GM21576 (cell line): ENCODE measurements around the gene SLC25A13.

Experiments
- ATAC-seq: cut with Tn5 transposase; IDR thresholded peaks from one replicate; pipeline ENCODE4 v1.9.1; 2021; ENCODE audit warnings: mild to moderate bottlenecking, moderate library complexity; ENCODE audit not compliant: unreplicated experiment

The SLC25A13 gene

DNA sequence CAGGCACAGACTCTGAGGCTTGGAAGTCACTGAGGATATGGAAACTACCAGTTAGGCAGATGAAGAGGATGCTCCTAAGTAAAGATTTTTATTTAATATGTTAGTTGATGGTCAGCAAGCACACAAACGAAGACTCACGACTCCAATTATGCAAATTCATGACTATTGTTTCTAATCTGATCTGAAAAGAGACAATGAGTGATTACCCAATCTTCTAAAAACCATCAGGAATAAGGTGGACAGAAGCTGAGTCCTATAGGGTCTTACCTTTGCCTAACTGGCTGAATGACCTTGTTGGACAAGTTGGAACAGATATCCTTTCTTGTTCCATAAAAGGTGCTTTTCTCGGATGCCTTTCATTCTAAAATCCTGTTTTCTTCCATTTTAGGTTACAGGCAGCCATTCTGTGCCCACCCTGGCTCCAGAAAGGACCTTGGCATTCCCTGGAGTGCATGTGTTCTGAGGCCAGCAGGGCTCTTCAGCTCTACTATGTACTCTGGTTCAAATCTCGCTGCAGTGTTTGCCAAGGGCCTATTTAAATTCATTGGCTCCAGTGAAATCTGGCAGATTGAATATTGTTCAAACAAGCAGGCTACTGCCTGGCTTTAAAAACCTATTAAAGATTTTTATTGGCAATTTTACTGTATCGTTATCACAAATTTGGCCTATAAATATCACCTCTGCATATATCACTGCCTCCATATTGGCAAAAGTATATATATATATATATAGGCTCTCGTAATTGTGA, 77.5 kb downstream of the SLC25A13 start:
- no peak for ATAC-seq

DNA sequence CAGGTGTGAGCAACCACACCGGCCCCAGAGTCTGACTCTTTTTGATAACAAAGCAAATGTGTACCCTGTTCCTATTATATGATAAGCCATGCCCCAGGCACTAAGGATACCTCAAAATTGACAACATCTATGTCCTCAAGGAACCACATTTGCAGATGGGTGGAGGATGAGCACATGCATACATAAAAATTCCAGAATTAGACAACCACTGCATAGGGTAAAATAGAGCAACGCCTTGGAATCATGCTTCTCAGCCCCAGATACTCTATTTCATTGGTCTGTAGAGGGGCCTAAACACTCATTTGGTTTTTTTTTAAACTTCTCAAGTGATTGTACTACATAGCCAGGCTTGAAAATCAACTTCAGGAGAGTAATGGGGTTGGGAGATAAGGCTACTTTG, 78.7 kb downstream of the SLC25A13 start:
- ATAC-seq, result no peak

DNA sequence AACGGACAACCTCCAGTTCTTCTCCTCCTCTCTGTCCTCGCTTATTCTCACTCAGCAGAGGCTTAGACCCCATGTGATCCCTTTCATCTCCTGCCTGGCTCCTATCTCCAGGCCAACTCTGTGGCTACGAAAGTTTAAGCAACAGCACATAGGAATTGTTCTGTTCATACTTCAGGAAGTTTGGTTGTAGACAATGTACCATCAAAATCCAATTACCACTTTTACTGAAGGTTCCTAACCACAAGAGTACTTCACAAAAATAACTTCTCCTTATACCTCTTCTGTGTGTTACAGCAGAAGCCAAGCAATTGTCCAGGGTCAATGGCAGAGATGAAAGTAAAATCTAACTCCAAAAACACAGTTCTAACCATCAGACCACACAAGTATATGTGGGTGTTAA, 80.0 kb downstream of the SLC25A13 start:
- no peak for ATAC-seq

DNA sequence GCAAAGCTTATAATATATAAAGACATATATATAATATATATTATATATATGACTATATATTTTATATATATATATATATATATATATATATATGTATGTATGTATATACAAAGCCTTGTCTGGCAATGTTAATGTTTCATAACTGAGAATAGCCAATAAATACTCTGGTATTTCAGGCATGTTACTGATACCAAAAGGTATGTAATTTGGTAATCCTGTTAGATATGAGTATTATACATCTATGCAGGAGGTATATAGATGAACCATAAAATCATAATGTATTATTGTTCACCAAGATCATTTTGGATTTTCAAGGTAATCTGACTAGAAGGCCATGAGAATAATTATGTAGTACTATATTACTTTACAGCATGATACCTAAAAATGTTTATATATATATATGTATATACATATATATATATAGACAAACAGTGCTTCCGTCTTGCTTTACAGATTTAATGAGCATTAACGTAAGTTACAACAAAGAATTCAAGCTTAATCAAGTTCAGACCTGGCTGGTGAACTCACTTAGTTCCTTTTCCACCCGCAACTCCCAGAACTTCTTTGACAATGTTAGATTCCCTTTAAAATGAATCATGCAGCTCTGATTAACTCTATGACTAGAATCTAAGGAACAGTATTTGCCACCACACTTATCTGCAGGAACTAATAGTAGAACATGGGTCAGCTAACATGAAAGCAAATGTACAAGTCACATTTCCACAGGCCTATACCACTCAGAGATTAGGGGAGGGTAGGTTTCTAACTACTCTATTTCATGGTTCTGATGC, 82.7 kb downstream of the SLC25A13 start:
- no peak for ATAC-seq

DNA sequence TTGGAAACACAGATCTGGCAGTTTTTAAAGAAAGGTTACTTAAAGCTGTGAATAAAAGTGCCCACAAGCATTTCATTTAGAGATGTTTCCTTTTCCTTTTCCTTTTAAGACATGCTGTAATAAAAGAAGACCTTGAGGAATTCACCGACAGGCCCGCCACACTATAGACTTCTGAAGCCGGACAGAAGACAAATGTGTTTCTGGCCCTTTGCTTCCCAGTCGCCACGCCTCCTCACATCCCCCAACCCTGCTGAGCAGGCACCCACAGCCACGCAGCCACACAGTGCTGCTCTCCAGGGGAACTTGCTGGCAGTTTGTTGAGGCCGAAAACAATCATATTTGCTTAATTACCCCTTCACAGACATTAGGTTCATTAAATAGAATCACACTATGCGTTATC, 83.4 kb downstream of the SLC25A13 start:
- no peak for ATAC-seq

DNA sequence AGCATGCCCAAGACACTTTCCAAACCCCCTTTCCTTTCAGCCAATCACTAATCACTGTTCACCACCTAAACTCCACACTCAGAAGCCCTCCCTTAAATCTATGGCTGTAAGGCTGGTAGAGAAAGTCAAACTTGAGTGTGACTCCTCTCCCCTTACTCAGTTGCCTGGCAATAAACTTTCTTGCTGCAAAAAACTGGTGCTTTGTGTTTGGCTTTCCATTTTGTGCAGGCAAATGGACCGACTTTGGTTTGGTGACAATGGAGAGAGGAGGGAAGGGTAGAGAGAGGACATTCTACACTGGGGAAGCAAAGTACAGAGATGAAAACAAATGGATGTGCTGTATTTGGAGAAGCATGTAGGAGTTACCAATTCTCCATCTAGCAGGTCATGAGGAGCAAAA, 84.9 kb downstream of the SLC25A13 start:
- ATAC-seq, result no peak

DNA sequence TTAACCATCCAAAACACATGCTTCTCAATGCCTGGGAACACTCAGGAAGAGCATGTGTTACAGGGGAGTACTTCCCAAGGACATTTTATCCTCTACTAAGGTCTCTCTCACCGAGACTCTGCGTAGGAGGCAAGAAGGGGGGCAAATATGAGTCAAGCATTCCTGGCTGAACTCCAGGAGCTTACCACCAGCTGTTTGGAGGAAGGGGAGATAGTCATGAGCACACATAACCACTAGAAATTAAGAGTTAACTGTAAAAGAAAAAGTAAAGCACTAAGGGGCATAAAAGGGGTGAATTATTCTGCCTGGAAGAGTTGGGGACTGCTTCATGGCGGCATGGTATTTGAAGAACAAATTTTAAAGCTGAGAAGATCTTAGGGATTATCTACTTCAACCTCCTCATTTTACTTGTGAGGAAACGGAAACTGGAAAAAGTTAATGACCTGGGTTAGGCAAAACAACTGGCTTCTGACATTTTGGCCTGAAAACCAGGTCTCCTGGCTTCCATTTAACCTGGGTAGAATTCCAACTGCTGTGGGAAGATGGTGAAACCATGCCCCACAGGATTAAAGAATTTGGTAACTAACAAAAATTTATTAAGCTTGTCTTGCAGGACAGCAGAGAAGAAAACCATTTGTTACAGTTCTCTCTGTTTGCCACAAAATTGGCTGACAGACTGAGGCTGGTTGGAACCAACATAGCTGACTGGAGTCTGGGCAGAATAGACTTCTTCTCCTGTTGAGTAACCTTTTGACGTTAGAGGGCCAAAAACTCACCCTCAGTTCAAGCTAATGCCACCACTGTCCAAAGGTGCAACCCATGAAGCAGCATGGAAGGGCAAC, 85.5 kb downstream of the SLC25A13 start:
- ATAC-seq, result no peak

DNA sequence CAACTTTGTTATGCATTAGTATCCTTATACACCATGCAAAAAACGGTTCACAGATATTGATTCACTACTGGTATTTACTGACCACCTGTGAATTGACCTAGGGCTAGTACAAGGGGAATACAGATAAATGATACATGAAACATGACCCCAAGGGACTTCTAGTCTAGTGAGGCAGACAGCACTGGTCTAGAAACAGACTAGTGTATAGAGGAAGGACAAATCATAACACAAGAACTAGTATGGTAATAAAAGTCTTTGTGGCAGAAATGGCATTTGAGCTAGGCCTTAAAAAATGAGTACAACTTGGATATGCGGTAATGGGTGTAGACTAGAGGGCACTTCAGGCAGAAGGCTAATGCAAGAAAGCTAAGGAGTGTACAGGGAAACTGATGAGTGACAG, 86.6 kb downstream of the SLC25A13 start:
- no peak for ATAC-seq

DNA sequence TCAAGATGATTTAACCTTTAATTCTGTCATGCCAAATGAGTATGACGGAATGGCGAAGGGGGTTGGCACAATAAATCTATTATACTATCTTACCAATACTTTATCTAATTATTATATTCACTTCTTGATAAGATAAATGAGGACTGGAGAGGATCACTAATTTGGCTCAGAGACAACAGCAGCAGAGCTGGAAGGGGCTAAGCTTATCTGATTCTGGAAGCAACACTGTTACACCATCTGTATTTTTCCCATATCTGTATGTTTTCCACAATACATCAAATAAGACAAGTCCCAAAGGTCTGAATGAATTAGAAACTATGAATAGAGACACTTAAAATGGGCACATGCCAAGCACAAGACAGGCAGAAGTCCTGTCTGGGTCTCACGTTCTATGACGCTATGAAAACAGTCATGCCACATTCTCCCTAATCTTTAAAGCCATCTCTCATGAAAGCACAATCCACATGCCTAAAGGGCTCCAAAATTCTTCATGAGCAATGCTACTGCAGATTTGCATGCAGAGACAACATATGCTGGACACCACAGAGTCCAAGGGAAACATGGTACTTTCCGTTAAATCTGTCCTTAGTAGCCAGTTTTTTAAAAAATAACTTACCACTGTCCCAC, 88.3 kb downstream of the SLC25A13 start:
- ATAC-seq, result no peak

DNA sequence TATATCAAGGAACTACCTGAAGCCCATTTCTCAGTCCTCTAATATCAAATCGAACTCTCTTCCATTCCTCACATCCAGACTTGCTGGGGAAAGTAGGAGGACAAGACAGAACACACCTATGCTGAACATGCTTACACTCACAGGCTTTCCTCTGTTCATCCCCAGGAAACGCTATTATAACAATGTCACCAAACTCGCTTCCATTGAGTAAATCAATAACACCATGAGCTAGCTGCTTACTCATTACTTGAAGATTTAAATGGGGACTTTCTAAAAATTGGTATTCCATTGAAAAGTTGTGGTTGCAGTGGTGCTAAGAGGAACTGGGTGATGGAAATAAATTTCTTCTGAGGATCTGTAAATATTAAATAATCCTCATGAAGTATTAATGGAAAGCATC, 88.8 kb downstream of the SLC25A13 start:
- ATAC-seq, result no peak

DNA sequence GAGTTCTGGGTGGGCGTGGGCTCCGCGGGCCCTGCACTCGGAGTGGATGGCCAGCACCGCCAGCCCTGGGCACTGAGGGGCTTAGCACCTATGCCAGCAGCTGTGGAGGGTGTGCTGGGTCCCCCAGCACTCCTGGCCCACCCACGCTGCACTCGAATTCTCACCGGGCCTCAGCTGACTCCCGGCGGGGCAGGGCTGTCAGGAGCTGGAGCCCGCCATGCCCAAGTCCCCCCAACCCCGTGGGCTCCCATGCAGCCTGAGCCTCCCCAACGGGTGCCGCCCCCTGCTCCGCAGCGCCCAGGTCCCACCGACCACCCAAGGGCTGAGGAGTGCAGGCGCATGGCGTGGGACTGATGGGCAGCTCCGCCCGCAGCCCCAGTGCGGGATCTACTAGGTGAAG, 93.1 kb downstream of the SLC25A13 start:
- no peak for ATAC-seq

DNA sequence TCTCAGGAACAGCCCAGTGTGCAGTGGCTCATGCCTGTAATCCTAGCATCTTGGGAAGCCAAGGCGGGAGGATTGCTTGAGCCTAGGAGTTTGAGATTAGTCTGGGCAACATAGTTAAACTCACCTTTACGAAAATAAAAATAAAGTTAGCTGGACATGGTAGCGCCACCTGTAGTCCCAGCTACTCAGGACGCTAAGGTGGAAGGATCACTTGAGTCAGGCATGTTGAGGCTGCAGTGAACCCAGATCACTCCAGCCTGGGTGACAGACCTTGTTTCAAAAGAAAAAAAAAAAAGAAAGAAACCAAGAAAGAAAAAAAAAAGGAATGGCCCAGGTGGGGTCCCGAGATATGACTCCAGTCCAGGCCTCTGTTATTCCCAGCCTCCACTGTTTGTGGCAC, 96.6 kb downstream of the SLC25A13 start:
- ATAC-seq, result no peak

DNA sequence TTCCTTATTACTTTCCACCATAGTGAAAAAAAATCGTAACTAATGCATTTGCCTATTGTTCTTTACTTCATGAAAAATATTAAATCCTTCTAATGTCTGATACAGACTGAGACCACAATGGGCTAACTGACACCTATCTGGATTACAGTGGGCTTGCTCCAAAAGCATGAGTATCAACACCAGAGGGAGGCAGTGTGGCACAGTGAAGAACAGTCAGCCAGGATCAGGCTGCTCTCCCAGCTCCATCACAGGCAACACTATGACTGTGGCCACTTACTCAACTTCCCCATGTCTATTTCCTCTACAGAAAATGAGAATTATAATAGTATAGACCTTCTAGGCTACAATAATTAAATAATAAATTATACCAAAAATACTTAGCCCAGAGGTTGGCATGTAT, 97.2 kb downstream of the SLC25A13 start:
- ATAC-seq, result no peak

DNA sequence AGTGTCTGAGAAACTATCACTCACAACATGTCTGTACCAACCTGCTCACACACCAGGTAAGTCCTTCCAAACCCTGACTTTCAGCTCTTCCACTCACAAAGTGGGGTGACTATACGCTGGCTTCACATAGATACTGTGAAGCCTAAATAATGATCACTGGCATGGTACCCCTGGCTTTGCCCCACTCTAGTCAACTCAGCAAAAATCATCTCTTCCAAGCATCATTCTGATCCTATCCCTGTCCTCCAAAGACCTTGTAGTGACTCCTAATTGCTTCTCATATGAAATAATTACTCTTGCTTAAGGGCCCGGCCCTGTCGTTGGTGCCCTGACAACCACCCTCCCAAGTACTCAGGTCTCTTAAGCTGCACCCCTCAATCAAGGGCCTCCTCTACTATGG, 97.8 kb downstream of the SLC25A13 start:
- no peak for ATAC-seq

DNA sequence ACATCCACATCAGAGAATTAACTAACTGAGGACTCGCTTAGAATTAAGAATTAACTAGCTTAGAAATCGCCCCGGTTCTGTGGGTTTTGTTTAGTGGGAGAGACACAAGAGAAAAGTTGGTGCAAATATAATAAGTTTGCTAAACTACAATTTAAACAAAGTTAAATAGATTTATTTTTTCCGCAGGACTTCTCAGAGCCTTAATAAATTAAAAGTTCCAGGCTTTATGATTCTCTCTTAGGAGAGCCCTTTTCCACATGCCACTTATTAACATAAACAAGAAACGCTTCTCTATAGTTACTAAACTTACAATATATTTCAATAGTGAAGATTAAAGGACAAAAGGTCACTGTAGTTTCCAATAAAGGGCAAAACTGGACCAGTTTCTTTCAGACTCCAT, 100.0 kb downstream of the SLC25A13 start:
- ATAC-seq, result no peak

DNA sequence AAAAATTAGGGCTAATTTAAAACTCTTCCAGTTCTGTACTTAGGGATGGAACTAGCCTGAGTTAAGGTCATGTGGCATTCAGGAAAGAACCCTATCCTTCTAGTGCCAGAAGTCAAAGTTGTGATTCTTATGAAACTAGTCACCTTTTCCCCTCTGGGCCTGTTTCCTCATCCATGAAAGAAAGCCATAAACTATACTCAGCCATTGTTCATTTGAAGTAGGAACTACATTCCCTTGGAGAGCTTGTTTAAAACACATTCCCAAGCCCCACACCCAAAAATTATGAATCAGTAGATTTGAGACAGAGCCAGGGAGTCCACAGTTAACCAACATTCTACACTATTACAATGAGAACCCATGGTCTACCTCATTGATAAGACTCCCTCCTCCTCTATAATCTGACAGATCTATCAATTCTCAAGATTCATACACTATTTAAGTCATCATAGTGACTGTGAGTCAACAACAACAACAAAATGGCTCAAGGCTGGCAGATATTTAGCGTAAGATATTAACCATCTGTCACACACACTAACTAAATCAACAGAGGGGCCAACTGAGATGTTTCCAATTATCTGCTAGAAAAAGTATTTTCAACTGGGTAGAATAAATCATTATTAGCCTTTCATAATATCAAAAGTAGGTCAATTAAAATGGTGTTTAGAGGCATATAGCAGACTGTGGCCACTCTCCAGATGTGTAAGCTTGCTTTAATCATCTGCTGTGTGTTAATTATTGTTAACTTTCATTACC, 102.3 kb downstream of the SLC25A13 start:
- ATAC-seq, result no peak

DNA sequence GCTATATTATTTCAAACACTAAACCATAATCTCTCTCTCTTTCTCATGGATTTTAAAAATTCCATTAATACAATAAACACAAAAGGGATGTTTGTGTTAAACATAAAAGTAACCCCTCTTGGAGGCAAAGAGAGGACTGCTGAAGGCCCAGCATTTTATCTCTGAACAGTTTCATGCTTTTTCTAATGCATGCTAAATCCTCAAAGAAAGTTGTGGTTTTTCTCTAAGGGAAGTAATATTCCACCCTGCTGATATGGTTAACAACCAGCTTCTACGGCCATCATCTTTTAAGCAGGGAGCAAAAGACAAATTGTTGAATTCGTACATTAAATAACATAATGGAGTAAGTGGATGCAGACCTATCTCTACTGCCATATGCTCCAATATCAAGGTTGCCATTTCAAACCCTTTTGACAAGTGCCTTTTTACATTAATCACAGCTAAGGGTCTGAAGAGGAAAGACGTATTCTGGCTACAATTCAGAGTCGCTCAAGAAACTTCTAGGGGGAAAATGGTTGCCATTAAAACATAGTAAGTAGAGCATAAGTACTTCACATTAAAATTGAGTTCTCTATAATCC, 103.1 kb downstream of the SLC25A13 start:
- ATAC-seq, result no peak

DNA sequence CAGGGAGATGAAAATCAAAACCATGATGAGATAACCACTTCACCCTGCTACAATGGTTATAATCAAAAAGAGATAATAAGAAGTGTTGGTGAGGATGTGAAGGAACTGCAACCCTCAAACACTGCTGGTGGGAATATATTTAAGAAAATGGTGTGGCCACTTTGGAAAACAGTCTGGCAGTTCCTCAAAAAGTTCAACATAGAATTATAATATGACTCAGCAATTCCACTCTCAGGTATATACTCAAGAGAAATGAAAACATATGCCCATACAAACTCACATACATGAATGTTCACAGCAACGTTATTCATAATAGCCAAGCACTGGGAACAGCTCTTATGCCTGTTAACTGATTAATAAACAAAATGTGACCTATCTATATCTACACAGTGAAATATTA, 104.8 kb downstream of the SLC25A13 start:
- ATAC-seq, result no peak

DNA sequence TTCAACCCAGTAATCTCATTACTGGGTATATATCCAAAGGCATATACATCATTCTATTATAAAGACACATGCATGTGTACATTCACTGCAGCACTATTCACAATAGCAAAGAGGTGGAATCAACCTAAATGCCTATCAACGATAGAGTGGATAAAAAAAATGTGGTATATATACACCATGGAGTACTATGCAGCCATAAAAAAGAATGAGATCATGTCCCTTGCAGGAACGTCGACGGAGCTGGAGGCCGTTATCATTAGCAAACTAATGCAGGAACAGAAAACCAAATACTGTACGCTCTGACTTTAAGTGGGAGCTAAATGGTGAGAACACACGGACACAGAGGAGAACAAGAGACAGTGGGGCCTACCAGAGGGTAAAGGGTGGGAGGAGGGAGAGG, 105.5 kb downstream of the SLC25A13 start:
- ATAC-seq, result no peak

DNA sequence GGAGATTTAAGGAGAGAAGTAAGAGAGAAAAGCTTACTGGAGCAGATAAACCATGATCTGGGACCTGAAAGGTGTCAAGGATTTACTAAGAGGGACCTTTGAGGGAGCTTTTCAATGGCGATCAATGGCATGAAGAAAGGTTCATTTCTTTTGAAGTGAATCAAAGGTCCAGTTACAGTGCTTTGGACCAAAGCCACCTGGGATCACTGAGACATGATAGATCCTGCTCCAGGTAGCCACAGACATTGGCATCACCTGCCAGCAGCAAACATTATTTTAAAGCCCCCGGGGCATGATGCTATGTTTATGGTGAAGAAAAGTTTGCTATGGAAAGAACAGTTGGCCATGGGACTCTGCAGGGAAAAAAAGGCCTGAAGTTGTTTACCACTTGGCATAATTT, 109.4 kb downstream of the SLC25A13 start:
- no peak for ATAC-seq
